B cell (primary cell): Measurements from ENCODE around the gene KMO.

Experiments
- EZH2 ChIP-seq: IDR thresholded peaks from 2 replicates; pipeline ENCODE4 v1.6.1; 2012; ENCODE audit warnings: borderline replicate concordance, low read depth, mild to moderate bottlenecking, moderate library complexity, low read length; ENCODE audit not compliant: insufficient read depth, poor library complexity, severe bottlenecking
- TF ChIP-seq, protein P1 (sequence below): fragments of 200-600 bp; IDR thresholded peaks from one replicate; pipeline ENCODE4 v1.8.0; 2022; ENCODE audit warnings: antibody characterized with exemption, mild to moderate bottlenecking

GRCh38 chr1:241507189-241507863 lies 24.9 kb upstream of the KMO start:
- TF ChIP-seq, protein P1, sequence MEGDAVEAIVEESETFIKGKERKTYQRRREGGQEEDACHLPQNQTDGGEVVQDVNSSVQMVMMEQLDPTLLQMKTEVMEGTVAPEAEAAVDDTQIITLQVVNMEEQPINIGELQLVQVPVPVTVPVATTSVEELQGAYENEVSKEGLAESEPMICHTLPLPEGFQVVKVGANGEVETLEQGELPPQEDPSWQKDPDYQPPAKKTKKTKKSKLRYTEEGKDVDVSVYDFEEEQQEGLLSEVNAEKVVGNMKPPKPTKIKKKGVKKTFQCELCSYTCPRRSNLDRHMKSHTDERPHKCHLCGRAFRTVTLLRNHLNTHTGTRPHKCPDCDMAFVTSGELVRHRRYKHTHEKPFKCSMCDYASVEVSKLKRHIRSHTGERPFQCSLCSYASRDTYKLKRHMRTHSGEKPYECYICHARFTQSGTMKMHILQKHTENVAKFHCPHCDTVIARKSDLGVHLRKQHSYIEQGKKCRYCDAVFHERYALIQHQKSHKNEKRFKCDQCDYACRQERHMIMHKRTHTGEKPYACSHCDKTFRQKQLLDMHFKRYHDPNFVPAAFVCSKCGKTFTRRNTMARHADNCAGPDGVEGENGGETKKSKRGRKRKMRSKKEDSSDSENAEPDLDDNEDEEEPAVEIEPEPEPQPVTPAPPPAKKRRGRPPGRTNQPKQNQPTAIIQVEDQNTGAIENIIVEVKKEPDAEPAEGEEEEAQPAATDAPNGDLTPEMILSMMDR = no peak
- no peak for TF ChIP-seq EZH2
